HCT116 (cell line): ENCODE data around the gene NKAP. TPM values are rescaled to one million over a fixed set of nuclear protein-coding genes. Genes with fewer than 3 reads are reported as not detected.
"Not testable (repeated sequence)": the region's sequence is repeated elsewhere in the genome, so short reads cannot be mapped to it uniquely, and the experiment has no call there.

Source experiments
- ATAC-seq: fragments of 200-7000 bp; cut with Tn5 transposase; 2 replicates; pipeline ENCODE4 v1.9.1; 2020; ENCODE audit warnings: mild to moderate bottlenecking, moderate library complexity
- BruUV-seq: library from RNA; stranded (reverse); fragments of 400-500 nt; replicated peaks from 2 replicates; lab custom pipeline; 2021; lab: Mats Ljungman, UMichigan
- CTCF ChIA-PET: fragments of 300-600 bp; sonication (Branson Sonifier 250); formaldehyde crosslinking; loops from one replicate; lab custom pipeline; 2021; ENCODE audit warnings: antibody characterized with exemption; lab: Charles Lee
- POLR2A ChIA-PET: fragments of 300-600, 350-600 bp; sonication (Branson Sonifier 250); formaldehyde crosslinking; loops from one replicate; lab custom pipeline; 2021; ENCODE audit warnings: antibody characterized with exemption; lab: Charles Lee
- RAD21 ChIA-PET, 2 experiments: fragments of 300-600 bp; sonication (Branson Sonifier 250); formaldehyde crosslinking; loops; one replicate each; lab custom pipeline; 2023; ENCODE audit warnings: low total read pairs in 2 of 2; ENCODE audit not compliant: uncharacterized antibody in 2 of 2, unreplicated experiment in 2 of 2, low non-redundant PET in 1 of 2; lab: Charles Lee
- DNase-seq: peaks from one replicate; pipeline ENCODE4 v3.0.0-alpha.2; 2010; ENCODE audit warnings: low read depth, low spot score
- H2AFZ ChIP-seq: fragments of 200-600 bp; shearing (Covaris generic), sonication (generic); 2 replicates; pipeline ENCODE4 v1.6.1; 2017; ENCODE audit warnings: low read depth, mixed run types, mixed read lengths, antibody characterized with exemption, low read length; ENCODE audit not compliant: poor library complexity, severe bottlenecking
- H3K27ac ChIP-seq: 2 replicates; pipeline ENCODE4 v1.5.1; 2012; ENCODE audit warnings: low read depth, low read length
- H3K27me3 ChIP-seq: fragments of 200-600 bp; sonication (generic); 2 replicates; pipeline ENCODE4 v1.6.1; 2016; ENCODE audit warnings: mixed run types, low read length, mixed read lengths; ENCODE audit not compliant: insufficient read depth
- H3K36me3 ChIP-seq, 2 experiments: fragments of 200-500 bp in 1 of 2; fragments of 200-600 bp in 1 of 2; sonication (Bioruptor generic) in 1 of 2; sonication (generic) in 1 of 2; 2 replicates each; pipeline versions ENCODE4 v1.5.1 to v1.6.1; 2014 to 2016; ENCODE audit warnings: low read length in 2 of 2, inconsistent platforms in 1 of 2, mixed read lengths in 1 of 2, mixed run types in 1 of 2; ENCODE audit not compliant: insufficient read depth in 2 of 2, control insufficient read depth in 1 of 2
- H3K4me1 ChIP-seq, 2 experiments: fragments of 200-600 bp in 1 of 2; sonication (generic) in 1 of 2; 2 replicates each; pipeline versions ENCODE4 v1.5.1 to v1.6.1; 2012 to 2017; ENCODE audit warnings: low read length in 2 of 2, inconsistent platforms in 1 of 2, mild to moderate bottlenecking in 1 of 2, mixed read lengths in 1 of 2, mixed run types in 1 of 2, moderate library complexity in 1 of 2; ENCODE audit not compliant: insufficient read depth in 2 of 2, control insufficient read depth in 1 of 2
- H3K4me2 ChIP-seq: fragments of 200-600 bp; sonication (generic); 2 replicates; pipeline ENCODE4 v1.6.1; 2017; ENCODE audit warnings: mixed run types, low read length, mixed read lengths
- H3K4me3 ChIP-seq, 2 experiments: fragments of 200-600 bp in 1 of 2; sonication (generic) in 1 of 2; replicated peaks in 1 of 2; 2 replicates each; pipeline ENCODE4 v1.5.1; 2011 to 2016; ENCODE audit warnings: low read length in 2 of 2, control low read depth in 1 of 2, low read depth in 1 of 2, mild to moderate bottlenecking in 1 of 2, mixed read lengths in 1 of 2, mixed run types in 1 of 2
- H3K79me2 ChIP-seq: fragments of 200-600 bp; sonication (generic); 2 replicates; pipeline ENCODE4 v1.6.1; 2017; ENCODE audit warnings: mild to moderate bottlenecking, mixed run types, low read length, moderate library complexity, mixed read lengths; ENCODE audit not compliant: insufficient read depth
- H3K9ac ChIP-seq: fragments of 200-600 bp; sonication (generic); 2 replicates; pipeline ENCODE4 v1.6.1; 2016; ENCODE audit warnings: low read length, mixed read lengths
- H3K9me2 ChIP-seq: fragments of 200-600 bp; sonication (generic), shearing (Covaris generic); 2 replicates; pipeline ENCODE4 v1.6.1; 2017; ENCODE audit warnings: mixed run types, mild to moderate bottlenecking, moderate library complexity; ENCODE audit not compliant: insufficient read depth
- H3K9me3 ChIP-seq, 2 experiments: fragments of 200-500 bp in 1 of 2; fragments of 200-600 bp in 1 of 2; sonication (Bioruptor generic) in 1 of 2; sonication (generic) in 1 of 2; 2 replicates each; pipeline ENCODE4 v1.6.1; 2014 to 2017; ENCODE audit warnings: low read length in 2 of 2, mixed read lengths in 2 of 2, inconsistent platforms in 1 of 2, low read depth in 1 of 2, mild to moderate bottlenecking in 1 of 2, mixed run types in 1 of 2, moderate library complexity in 1 of 2; ENCODE audit not compliant: control insufficient read depth in 1 of 2, insufficient read depth in 1 of 2
- H4K20me1 ChIP-seq: fragments of 200-600 bp; sonication (generic), shearing (Covaris generic); 2 replicates; pipeline ENCODE4 v1.6.1; 2017; ENCODE audit warnings: mixed run types, mild to moderate bottlenecking, moderate library complexity; ENCODE audit not compliant: insufficient read depth
- CBX3 ChIP-seq: IDR thresholded peaks from 2 replicates; pipeline ENCODE4 v1.6.1; 2012; ENCODE audit warnings: low read depth
- CEBPB ChIP-seq: IDR thresholded peaks from 2 replicates; pipeline ENCODE4 v1.6.1; 2012; ENCODE audit warnings: low read depth
- EGR1 ChIP-seq: IDR thresholded peaks from 2 replicates; pipeline ENCODE4 v1.6.1; 2012; ENCODE audit warnings: low read depth
- EZH2 ChIP-seq: fragments of 200-600 bp; sonication (generic); IDR thresholded peaks from 2 replicates; pipeline ENCODE4 v1.6.1; 2017; ENCODE audit warnings: antibody characterized with exemption, mixed run types
- EZH2phosphoT487 ChIP-seq: fragments of 200-600 bp; IDR thresholded peaks from 2 replicates; pipeline ENCODE4 v1.6.1; 2018; ENCODE audit warnings: antibody characterized with exemption, borderline replicate concordance
- FOSL1 ChIP-seq: IDR thresholded peaks from 2 replicates; pipeline ENCODE4 v1.6.1; 2012; ENCODE audit warnings: low read depth
- JUND ChIP-seq: IDR thresholded peaks from 2 replicates; pipeline ENCODE4 v1.6.1; 2012
- POLR2AphosphoS5 ChIP-seq: IDR thresholded peaks from 2 replicates; pipeline ENCODE4 v1.6.1; 2011; ENCODE audit warnings: mild to moderate bottlenecking, low read depth, low read length, moderate library complexity
- RAD21 ChIP-seq: IDR thresholded peaks from 2 replicates; pipeline ENCODE4 v1.6.1; 2012; ENCODE audit warnings: low read depth, mild to moderate bottlenecking
- SP1 ChIP-seq: IDR thresholded peaks from 2 replicates; pipeline ENCODE4 v1.6.1; 2012; ENCODE audit warnings: low read depth
- TCF7L2 ChIP-seq: IDR thresholded peaks from 2 replicates; pipeline ENCODE4 v1.7.0; 2011; ENCODE audit warnings: borderline replicate concordance, inconsistent platforms; ENCODE audit not compliant: insufficient read depth, insufficient read length; ENCODE audit errors: extremely low read depth
- YY1 ChIP-seq: IDR thresholded peaks from 2 replicates; pipeline ENCODE4 v1.6.1; 2011; ENCODE audit warnings: low read length, low read depth, moderate library complexity, mild to moderate bottlenecking; ENCODE audit not compliant: insufficient replicate concordance; ENCODE audit errors: extremely low read depth
- ZFX ChIP-seq: fragments of 450-650 bp; IDR thresholded peaks from 2 replicates; pipeline ENCODE4 v1.6.1; 2017
- ZNF274 ChIP-seq: fragments of 200-500 bp; sonication (Bioruptor generic); IDR thresholded peaks from 2 replicates; pipeline ENCODE4 v1.6.1; 2014; ENCODE audit warnings: mild to moderate bottlenecking, low read depth, low read length, inconsistent platforms
- intact Hi-C: fragments of 100-400 bp; cut with micrococcal nuclease; formaldehyde crosslinking; loops from 2 replicates; pipeline ENCODE4 v1.10.0; 2022
- total RNA-seq: library from RNA; stranded (reverse); gene quantifications from one replicate; pipeline ENCODE4 v1.2.1, GENCODE V29; 2021; ENCODE audit not compliant: unreplicated experiment
- TF ChIP-seq, protein P1 (sequence below): IDR thresholded peaks from 2 replicates; pipeline ENCODE4 v1.6.1; 2012
- TF ChIP-seq, protein P2 (sequence below): IDR thresholded peaks from 2 replicates; pipeline ENCODE4 v1.6.1; 2012
- TF ChIP-seq, protein P3 (sequence below): IDR thresholded peaks from 2 replicates; pipeline ENCODE4 v1.6.1; 2011; ENCODE audit warnings: mild to moderate bottlenecking, low read length, moderate library complexity; ENCODE audit not compliant: insufficient replicate concordance; ENCODE audit errors: extremely low read depth

NKAP gene
- total RNA-seq, 1 experiment from 2014 or later: 9.3 TPM

DNA sequence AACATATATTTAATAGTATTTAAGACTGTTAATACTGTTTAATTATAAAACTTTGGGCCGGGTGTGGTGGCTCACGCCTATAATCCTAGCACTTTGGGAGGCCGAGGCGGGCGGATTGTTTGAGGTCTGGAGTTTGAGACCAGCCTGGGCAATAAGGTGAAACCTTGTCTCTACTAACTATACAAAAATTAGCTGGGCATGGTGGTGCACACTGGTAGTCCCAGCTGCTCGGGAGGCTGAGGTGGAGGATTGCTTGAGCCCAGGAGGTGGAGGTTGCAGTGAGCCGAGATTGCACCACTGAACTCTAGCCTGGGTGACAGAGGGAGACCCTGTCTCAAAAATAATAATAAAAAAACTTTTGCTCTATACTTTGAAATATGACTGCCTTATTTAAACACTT is 21.2 kb downstream of the NKAP start:
- DNase-seq, H3K27me3 ChIP-seq, RAD21 ChIA-PET, H3K4me1 ChIP-seq, H3K9me3 ChIP-seq, H3K9ac ChIP-seq, CTCF ChIA-PET, H3K27ac ChIP-seq, H4K20me1 ChIP-seq, H3K4me2 ChIP-seq, intact Hi-C loops, ATAC-seq, H3K36me3 ChIP-seq, H3K4me3 ChIP-seq, H3K9me2 ChIP-seq, H3K79me2 ChIP-seq, BruUV-seq, H2AFZ ChIP-seq, POLR2A ChIA-PET: not testable (repeated sequence)

DNA sequence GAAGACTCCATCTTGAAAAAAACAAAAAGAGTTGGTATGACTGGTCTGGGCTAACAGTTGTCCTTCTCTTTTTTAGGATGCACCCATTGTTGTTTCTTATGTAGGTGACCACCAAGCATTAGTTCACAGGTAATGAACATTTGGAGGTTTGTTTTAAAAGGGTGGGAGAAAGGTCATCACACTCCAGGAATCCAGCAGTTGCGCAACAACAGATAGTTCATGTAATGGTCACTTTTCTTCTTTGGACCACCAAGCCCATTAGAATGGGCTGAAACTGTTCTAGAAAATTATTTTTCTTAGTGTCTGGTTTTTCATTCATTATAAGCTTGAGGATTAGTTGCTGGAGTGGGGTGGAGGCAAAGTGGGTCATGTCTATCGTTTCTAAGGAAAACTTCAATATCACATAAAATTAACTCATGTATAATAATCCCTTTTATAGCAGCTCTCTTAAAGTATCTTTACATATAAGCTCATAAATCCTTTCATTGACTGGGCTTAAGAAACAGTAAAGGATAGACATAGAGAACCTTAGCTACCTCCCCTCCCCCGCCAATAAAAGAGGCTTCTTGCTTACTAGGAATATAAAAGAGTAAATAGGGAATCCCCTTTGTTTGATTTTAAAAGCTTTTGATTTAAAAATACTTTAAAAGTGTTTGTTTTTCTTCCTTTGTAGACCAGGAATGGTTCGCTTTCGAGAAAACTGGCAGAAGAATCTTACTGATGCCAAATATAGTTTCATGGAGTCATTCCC is 23.5 kb downstream of the NKAP start:
- no peaks in the 10 kb centered on the region for H3K27me3 ChIP-seq
- no peak overlapping the region for H3K9ac ChIP-seq
- no peaks in the 10 kb centered on the region for H3K9me2 ChIP-seq
- no peak overlapping the region for H3K4me3 ChIP-seq
- H3K27ac ChIP-seq: no peak overlapping the region
- TF ChIP-seq JUND: no peak
- TF ChIP-seq EZH2: no peak
- TF ChIP-seq, protein P1, sequence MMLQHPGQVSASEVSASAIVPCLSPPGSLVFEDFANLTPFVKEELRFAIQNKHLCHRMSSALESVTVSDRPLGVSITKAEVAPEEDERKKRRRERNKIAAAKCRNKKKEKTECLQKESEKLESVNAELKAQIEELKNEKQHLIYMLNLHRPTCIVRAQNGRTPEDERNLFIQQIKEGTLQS: no peak
- no peak for TF ChIP-seq CEBPB
- TF ChIP-seq FOSL1: no peak
- TF ChIP-seq, protein P2, sequence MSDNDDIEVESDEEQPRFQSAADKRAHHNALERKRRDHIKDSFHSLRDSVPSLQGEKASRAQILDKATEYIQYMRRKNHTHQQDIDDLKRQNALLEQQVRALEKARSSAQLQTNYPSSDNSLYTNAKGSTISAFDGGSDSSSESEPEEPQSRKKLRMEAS: no peak
- TF ChIP-seq SP1: no peak
- no peak for TF ChIP-seq YY1
- no peak for TF ChIP-seq TCF7L2
- TF ChIP-seq CBX3: no peak
- no peak for TF ChIP-seq EGR1
- no peak for TF ChIP-seq RAD21
- no peak for TF ChIP-seq EZH2phosphoT487
- TF ChIP-seq ZNF274: no peak
- TF ChIP-seq, protein P3, sequence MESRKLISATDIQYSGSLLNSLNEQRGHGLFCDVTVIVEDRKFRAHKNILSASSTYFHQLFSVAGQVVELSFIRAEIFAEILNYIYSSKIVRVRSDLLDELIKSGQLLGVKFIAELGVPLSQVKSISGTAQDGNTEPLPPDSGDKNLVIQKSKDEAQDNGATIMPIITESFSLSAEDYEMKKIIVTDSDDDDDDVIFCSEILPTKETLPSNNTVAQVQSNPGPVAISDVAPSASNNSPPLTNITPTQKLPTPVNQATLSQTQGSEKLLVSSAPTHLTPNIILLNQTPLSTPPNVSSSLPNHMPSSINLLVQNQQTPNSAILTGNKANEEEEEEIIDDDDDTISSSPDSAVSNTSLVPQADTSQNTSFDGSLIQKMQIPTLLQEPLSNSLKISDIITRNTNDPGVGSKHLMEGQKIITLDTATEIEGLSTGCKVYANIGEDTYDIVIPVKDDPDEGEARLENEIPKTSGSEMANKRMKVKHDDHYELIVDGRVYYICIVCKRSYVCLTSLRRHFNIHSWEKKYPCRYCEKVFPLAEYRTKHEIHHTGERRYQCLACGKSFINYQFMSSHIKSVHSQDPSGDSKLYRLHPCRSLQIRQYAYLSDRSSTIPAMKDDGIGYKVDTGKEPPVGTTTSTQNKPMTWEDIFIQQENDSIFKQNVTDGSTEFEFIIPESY: no peak
- TF ChIP-seq POLR2AphosphoS5: no peak
- TF ChIP-seq ZFX: no peak
- TF ChIP-seq, all 23 proteins: peak for 0
- intact Hi-C loops: no loop called here
- Histone ChIP-seq H3K4me2 (no peak overlapping the region), H3K9me3 (no peaks in the 10 kb centered on the region), H3K36me3 (no peaks in the 10 kb centered on the region), H3K4me1 (no peaks in the 10 kb centered on the region), H4K20me1 (no peaks in the 10 kb centered on the region), H3K79me2 (no peaks in the 10 kb centered on the region), H2AFZ (no peak overlapping the region)
- DNase-seq (no peak), ATAC-seq (no peak)
- ChIA-PET CTCF (no interaction called here), POLR2A (no interaction called here), RAD21 (no interaction called here)
- BruUV-seq: no TSS peak
